ENCODE data around the gene KLHL1.

The KLHL1 gene

DNA sequence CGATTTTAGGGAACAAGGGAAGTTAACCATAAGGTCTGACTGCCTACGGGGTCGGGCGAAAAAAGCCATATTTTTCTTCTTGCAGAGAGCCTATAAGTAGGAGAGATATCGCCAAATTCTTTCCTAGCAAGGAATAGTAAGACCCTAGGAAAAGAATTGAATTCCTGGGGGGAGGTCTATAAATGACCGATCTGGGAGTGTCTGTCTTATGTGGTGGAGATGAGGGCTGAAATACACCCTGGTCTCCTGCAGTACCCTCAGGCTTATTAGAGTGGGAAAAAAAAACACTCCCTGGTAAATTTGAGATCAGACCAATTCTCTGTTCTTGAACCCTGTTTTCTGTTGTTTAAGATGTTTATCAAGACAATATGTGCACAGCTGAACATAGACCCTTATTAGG lies 448.1 kb downstream of the KLHL1 start:
- no peak for DNase-seq

DNA sequence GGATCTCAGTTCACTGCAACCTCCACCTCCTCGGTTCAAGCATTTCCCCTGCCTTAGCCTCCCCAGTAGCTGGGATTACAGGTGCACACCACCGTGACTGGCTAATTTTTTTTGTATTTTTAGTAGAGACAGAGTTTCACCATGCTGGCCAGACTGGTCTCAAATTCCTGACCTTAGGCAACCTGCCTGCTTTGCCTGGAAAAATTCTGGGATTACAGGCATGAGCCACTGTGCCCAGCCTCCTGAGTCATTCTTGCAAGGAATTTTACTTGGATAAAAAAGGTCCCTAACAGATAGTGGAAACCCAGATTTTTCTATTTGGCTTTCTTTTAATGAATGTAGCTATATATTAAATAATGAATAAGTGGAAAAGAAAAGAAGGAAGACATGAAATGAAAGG lies 450.6 kb downstream of the KLHL1 start:
- DNase-seq: no peak

- no peak for DNase-seq
Measured at GRCh38 chr13:69654392-69654791, 453.9 kb downstream of the KLHL1 start.
